B cell (primary cell): ENCODE measurements around the gene DNAJA3. TPM values are rescaled to one million over a fixed set of nuclear protein-coding genes. Genes with fewer than 3 reads are reported as not detected.

Experiments used
- ATAC-seq: fragments of 200-7000 bp; cut with Tn5 transposase; one replicate; pipeline ENCODE4 v1.10.0; 2021; ENCODE audit warnings: low read depth, mild to moderate bottlenecking, moderate number of reproducible peaks, moderate library complexity
- CTCF ChIA-PET: fragments of 350-600 bp; sonication (Branson Sonifier 250); formaldehyde crosslinking; loops from one replicate; lab custom pipeline; 2021; ENCODE audit warnings: antibody characterized with exemption, inconsistent platforms; lab: Charles Lee
- POLR2A ChIA-PET: fragments of 350-600 bp; sonication (Branson Sonifier 250); formaldehyde crosslinking; loops from one replicate; lab custom pipeline; 2021; ENCODE audit warnings: antibody characterized with exemption; lab: Charles Lee
- DNase-seq: peaks from one replicate; pipeline ENCODE4 v3.0.0; 2013
- H2AFZ ChIP-seq: 2 replicates; pipeline ENCODE4 v1.6.1; 2012; ENCODE audit warnings: mild to moderate bottlenecking, low read depth, low read length; ENCODE audit not compliant: insufficient read depth, poor library complexity, severe bottlenecking
- H3K27ac ChIP-seq, 2 donors: 1 replicate in 1 of 2; 2 replicates in 1 of 2; pipeline ENCODE4 v1.5.1; 2012 to 2013; ENCODE audit warnings: low read length in 2 of 2, mild to moderate bottlenecking in 2 of 2, moderate library complexity in 1 of 2
- H3K27me3 ChIP-seq, 4 experiments: fragments of 200-600 bp in 1 of 4; sonication (generic) in 1 of 4; replicated peaks in 1 of 4; 1 replicate in 2 of 4; 2 replicates in 2 of 4; pipeline versions ENCODE4 v1.6.1 to v1.7.0; 2013 to 2016; ENCODE audit warnings: low read length in 3 of 4, mild to moderate bottlenecking in 2 of 4, mixed read lengths in 1 of 4, moderate library complexity in 1 of 4; ENCODE audit not compliant: insufficient read depth in 4 of 4, control insufficient read depth in 3 of 4; ENCODE audit errors: control extremely low read depth in 1 of 4
- H3K36me3 ChIP-seq, 2 experiments: replicated peaks in 1 of 2; 1 replicate in 1 of 2; 2 replicates in 1 of 2; pipeline versions ENCODE4 v1.6.1 to v1.7.1; 2013; ENCODE audit warnings: low read length in 1 of 2; ENCODE audit not compliant: insufficient read depth in 2 of 2, control insufficient read depth in 1 of 2; ENCODE audit errors: control extremely low read depth in 1 of 2, extremely low read depth in 1 of 2
- H3K4me1 ChIP-seq, 2 donors: fragments of 200-600 bp in 1 of 2; sonication (generic) in 1 of 2; 1 replicate in 1 of 2; 2 replicates in 1 of 2; pipeline versions ENCODE4 v1.5.1 to v1.6.1; 2013 to 2017; ENCODE audit warnings: low read length in 2 of 2; ENCODE audit not compliant: control insufficient read depth in 2 of 2, insufficient read depth in 2 of 2
- H3K4me2 ChIP-seq: replicated peaks from 2 replicates; pipeline ENCODE3; 2012; ENCODE audit warnings: mild to moderate bottlenecking, low read depth, low read length; ENCODE audit not compliant: poor library complexity, severe bottlenecking
- H3K4me3 ChIP-seq, 5 experiments: fragments of 200-600 bp in 1 of 5; sonication (generic) in 1 of 5; 1 replicate in 3 of 5; 2 replicates in 2 of 5; pipeline versions ENCODE4 v1.5.1 to v1.7.0; 2011 to 2016; ENCODE audit warnings: low read length in 4 of 5, mild to moderate bottlenecking in 4 of 5, low read depth in 2 of 5, control low read depth in 1 of 5, moderate library complexity in 1 of 5; ENCODE audit not compliant: insufficient read depth in 1 of 5; ENCODE audit errors: control extremely low read depth in 1 of 5, extremely low read depth in 1 of 5
- H3K79me2 ChIP-seq: fragments of 200-600 bp; sonication (generic); one replicate; pipeline ENCODE4 v1.6.0; 2016; ENCODE audit warnings: low read length; ENCODE audit not compliant: control insufficient read depth, insufficient read depth
- H3K9ac ChIP-seq: fragments of 200-600 bp; sonication (generic); 2 replicates; pipeline ENCODE4 v1.6.1; 2017; ENCODE audit warnings: mild to moderate bottlenecking, low read length, moderate library complexity
- H3K9me3 ChIP-seq, 3 donors: one replicate each; pipeline versions ENCODE4 v1.6.1 to v1.7.1; 2013; ENCODE audit warnings: low read length in 2 of 3; ENCODE audit not compliant: control insufficient read depth in 2 of 3, insufficient read depth in 1 of 3; ENCODE audit errors: control extremely low read depth in 1 of 3
- H4K20me1 ChIP-seq: 2 replicates; pipeline ENCODE4 v1.6.0; 2012; ENCODE audit warnings: mild to moderate bottlenecking, low read length; ENCODE audit not compliant: insufficient read depth, control insufficient read depth, poor library complexity, severe bottlenecking
- H3K27ac Mint-ChIP-seq: one replicate; pipeline ENCODE4 v1.8.0; 2021; ENCODE audit warnings: mixed read lengths
- H3K27me3 Mint-ChIP-seq: one replicate; pipeline ENCODE4 v1.8.0; 2021; ENCODE audit warnings: mixed read lengths
- H3K4me1 Mint-ChIP-seq: one replicate; pipeline ENCODE4 v1.8.0; 2021; ENCODE audit warnings: mixed read lengths
- H3K4me3 Mint-ChIP-seq: one replicate; pipeline ENCODE4 v1.8.0; 2021; ENCODE audit warnings: mixed read lengths
- H3K9me3 Mint-ChIP-seq: one replicate; pipeline ENCODE4 v1.8.0; 2022; ENCODE audit warnings: mixed read lengths; ENCODE audit not compliant: insufficient read depth
- EZH2 ChIP-seq: IDR thresholded peaks from 2 replicates; pipeline ENCODE4 v1.6.1; 2012; ENCODE audit warnings: borderline replicate concordance, low read depth, mild to moderate bottlenecking, moderate library complexity, low read length; ENCODE audit not compliant: insufficient read depth, poor library complexity, severe bottlenecking
- WGBS: methylation state at CpG from one replicate; pipeline ENCODE4 v1.1.5; 2013; ENCODE audit warnings: missing lambda C conversion rate; ENCODE audit not compliant: insufficient coverage; 5-methylcytosine and 5-hydroxymethylcytosine counted together
- intact Hi-C: fragments of 100-400 bp; cut with micrococcal nuclease; formaldehyde crosslinking; loops from one replicate; pipeline ENCODE4 v1.10.0; 2022
- polyA plus RNA-seq: library from polyadenylated mRNA; depleted of rRNA; stranded (reverse); fragments of >200 nt; gene quantifications from 2 replicates; pipeline ENCODE4 v1.2.3, GENCODE V29; 2012
- total RNA-seq, 2 donors: library from RNA; stranded (reverse); fragments of 120-200 nt in 1 of 2; gene quantifications; 1 replicate in 1 of 2; 2 replicates in 1 of 2; pipeline versions ENCODE4 v1.2.3 to v1.2.4, GENCODE V29; 2013 to 2022
- TF ChIP-seq, protein P1 (sequence below): fragments of 200-600 bp; IDR thresholded peaks from one replicate; pipeline ENCODE4 v1.8.0; 2022; ENCODE audit warnings: antibody characterized with exemption, mild to moderate bottlenecking

Gene DNAJA3
- total and polyA plus RNA-seq, 2 donors (not counting 1 experiment from before 2014, with no cell fraction given), result 59.3 to 67.7 TPM

DNA sequence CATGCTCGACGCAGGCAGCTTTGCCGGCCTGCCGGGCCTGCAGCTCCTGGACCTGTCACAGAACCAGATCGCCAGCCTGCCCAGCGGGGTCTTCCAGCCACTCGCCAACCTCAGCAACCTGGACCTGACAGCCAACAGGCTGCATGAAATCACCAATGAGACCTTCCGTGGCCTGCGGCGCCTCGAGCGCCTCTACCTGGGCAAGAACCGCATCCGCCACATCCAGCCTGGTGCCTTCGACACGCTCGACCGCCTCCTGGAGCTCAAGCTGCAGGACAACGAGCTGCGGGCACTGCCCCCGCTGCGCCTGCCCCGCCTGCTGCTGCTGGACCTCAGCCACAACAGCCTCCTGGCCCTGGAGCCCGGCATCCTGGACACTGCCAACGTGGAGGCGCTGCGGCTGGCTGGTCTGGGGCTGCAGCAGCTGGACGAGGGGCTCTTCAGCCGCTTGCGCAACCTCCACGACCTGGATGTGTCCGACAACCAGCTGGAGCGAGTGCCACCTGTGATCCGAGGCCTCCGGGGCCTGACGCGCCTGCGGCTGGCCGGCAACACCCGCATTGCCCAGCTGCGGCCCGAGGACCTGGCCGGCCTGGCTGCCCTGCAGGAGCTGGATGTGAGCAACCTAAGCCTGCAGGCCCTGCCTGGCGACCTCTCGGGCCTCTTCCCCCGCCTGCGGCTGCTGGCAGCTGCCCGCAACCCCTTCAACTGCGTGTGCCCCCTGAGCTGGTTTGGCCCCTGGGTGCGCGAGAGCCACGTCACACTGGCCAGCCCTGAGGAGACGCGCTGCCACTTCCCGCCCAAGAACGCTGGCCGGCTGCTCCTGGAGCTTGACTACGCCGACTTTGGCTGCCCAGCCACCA, 44.4 kb upstream of the DNAJA3 start:
- no peak overlapping the region for H3K4me3 ChIP-seq
- H3K9me3 ChIP-seq, result no peaks in the 10 kb centered on the region
- 97% methylated on average over 59 of the region's 59 CpGs for WGBS
- no peak for ATAC-seq
- H3K4me2 ChIP-seq, result no peak overlapping the region
- intact Hi-C loops, result no loop called here
- no peak overlapping the region for H2AFZ ChIP-seq
- TF ChIP-seq, protein P1, sequence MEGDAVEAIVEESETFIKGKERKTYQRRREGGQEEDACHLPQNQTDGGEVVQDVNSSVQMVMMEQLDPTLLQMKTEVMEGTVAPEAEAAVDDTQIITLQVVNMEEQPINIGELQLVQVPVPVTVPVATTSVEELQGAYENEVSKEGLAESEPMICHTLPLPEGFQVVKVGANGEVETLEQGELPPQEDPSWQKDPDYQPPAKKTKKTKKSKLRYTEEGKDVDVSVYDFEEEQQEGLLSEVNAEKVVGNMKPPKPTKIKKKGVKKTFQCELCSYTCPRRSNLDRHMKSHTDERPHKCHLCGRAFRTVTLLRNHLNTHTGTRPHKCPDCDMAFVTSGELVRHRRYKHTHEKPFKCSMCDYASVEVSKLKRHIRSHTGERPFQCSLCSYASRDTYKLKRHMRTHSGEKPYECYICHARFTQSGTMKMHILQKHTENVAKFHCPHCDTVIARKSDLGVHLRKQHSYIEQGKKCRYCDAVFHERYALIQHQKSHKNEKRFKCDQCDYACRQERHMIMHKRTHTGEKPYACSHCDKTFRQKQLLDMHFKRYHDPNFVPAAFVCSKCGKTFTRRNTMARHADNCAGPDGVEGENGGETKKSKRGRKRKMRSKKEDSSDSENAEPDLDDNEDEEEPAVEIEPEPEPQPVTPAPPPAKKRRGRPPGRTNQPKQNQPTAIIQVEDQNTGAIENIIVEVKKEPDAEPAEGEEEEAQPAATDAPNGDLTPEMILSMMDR, result no peak
- no peak for TF ChIP-seq EZH2
- DNase-seq, result no peak
- H3K4me1 ChIP-seq, result no peaks in the 10 kb centered on the region
- Mint-ChIP-seq H3K27ac (no peak overlapping the region), H3K4me3 (no peak overlapping the region), H3K4me1 (peaks cover 2% of the 10 kb centered on the region), H3K9me3 (no peaks in the 10 kb centered on the region), H3K27me3 (no peaks in the 10 kb centered on the region)
- H3K27ac ChIP-seq, result no peak overlapping the region
- H3K9ac ChIP-seq, result no peak overlapping the region
- H3K79me2 ChIP-seq, result peaks cover 31% of the 10 kb centered on the region
- H3K36me3 ChIP-seq, result peaks cover 0 to 50% of the 10 kb centered on the region in 2 experiments
- CTCF ChIA-PET, result interaction anchor here (1.0 kb wide), 1 partner anchor 16 kb away, joined by 3 read pairs; no protein-coding TSS in a partner anchor
- POLR2A ChIA-PET, result no interaction called here
- peaks cover 96% of the 10 kb centered on the region for H4K20me1 ChIP-seq
- H3K27me3 ChIP-seq, result no peaks in the 10 kb centered on the region
